Measurements from ENCODE around the gene VPS26B.
"Not testable (repeated sequence)": the region's sequence is repeated elsewhere in the genome, so short reads cannot be mapped to it uniquely, and the experiment has no call there.

Gene VPS26B

GRCh38 chr11:134258577-134258976, 34.1 kb downstream of the VPS26B start:
- no peak for DNase-seq (ENCODE audit: low read depth)

GRCh38 chr11:134260503-134260902, 36.0 kb downstream of the VPS26B start:
- no peak for DNase-seq (ENCODE audit: low read depth)

GRCh38 chr11:134260983-134261382, 36.5 kb downstream of the VPS26B start:
- DNase-seq (ENCODE audit: low read depth), result no peak

- no peak for DNase-seq (ENCODE audit: low read depth)
Measured at GRCh38 chr11:134261626-134262488, 37.4 kb downstream of the VPS26B start.

- DNase-seq (ENCODE audit: low read depth), result no peak
Measured at GRCh38 chr11:134264966-134265764, 40.7 kb downstream of the VPS26B start.

- no peak for DNase-seq (ENCODE audit: low read depth)
Measured at GRCh38 chr11:134266440-134266839, 42.0 kb downstream of the VPS26B start.

GRCh38 chr11:134266841-134267251, 42.4 kb downstream of the VPS26B start:
- DNase-seq (ENCODE audit: low read depth), result no peak

GRCh38 chr11:134267461-134267860, 43.0 kb downstream of the VPS26B start:
- DNase-seq (ENCODE audit: low read depth), result no peak

- DNase-seq (ENCODE audit: low read depth), result no peak
Measured at GRCh38 chr11:134267966-134268365, 43.5 kb downstream of the VPS26B start.

- DNase-seq (ENCODE audit: low read depth), result no peak
Measured at GRCh38 chr11:134270250-134270714, 45.8 kb downstream of the VPS26B start.

GRCh38 chr11:134271978-134272377, 47.5 kb downstream of the VPS26B start:
- no peak for DNase-seq (ENCODE audit: low read depth)

GRCh38 chr11:134272381-134273316, 48.2 kb downstream of the VPS26B start:
- DNase-seq (ENCODE audit: low read depth), result no peak

- no peak for DNase-seq (ENCODE audit: low read depth)
Measured at GRCh38 chr11:134273317-134273712, 48.8 kb downstream of the VPS26B start.

- DNase-seq (ENCODE audit: low read depth), result no peak
Measured at GRCh38 chr11:134275188-134275533, 50.7 kb downstream of the VPS26B start.

- peak; percentile 75 for DNase-seq (ENCODE audit: low read depth)
Measured at GRCh38 chr11:134275534-134276395, 51.3 kb downstream of the VPS26B start, which contains the start of gene GLB1L3. Gene GLB1L3 (plus strand): TSS chr11:134276379. CDS start chr11:134276741, 362 bp downstream.

- no peak for DNase-seq (ENCODE audit: low read depth)
Measured at GRCh38 chr11:134276396-134277182, 52.1 kb downstream of the VPS26B start.

- no peak for DNase-seq (ENCODE audit: low read depth)
Measured at GRCh38 chr11:134277183-134278001, 52.9 kb downstream of the VPS26B start.

- DNase-seq (ENCODE audit: low read depth), result no peak
Measured at GRCh38 chr11:134278356-134278755, 53.9 kb downstream of the VPS26B start.

GRCh38 chr11:134281635-134282034, 57.2 kb downstream of the VPS26B start:
- not testable (repeated sequence) for DNase-seq (ENCODE audit: low read depth)

Measured in stimulated activated CD4-positive, alpha-beta T cell treated with anti-CD3 and anti-CD28 coated beads, Interleukin-2, amount 100 ng/mL, for 4 hours (primary cell).